H1 (cell line): ENCODE data around the gene ADM2. TPM values are rescaled to one million over a fixed set of nuclear protein-coding genes. Genes with fewer than 3 reads are reported as not detected.
A peak's percentile ranks its signal among the peaks of the same experiment; 100 is the strongest.

Experiments used
- CEBPB ChIP-seq: IDR thresholded peaks from 2 replicates; pipeline ENCODE4 v1.6.1; 2012; ENCODE audit warnings: low read depth, low read length
- CTBP2 ChIP-seq: IDR thresholded peaks from 2 replicates; pipeline ENCODE4 v1.7.0; 2011; ENCODE audit warnings: borderline replicate concordance, mild to moderate bottlenecking, moderate library complexity, mixed read lengths, low read length; ENCODE audit not compliant: insufficient read depth, insufficient read length
- GABPA ChIP-seq: IDR thresholded peaks from 2 replicates; pipeline ENCODE4 v1.6.1; 2011; ENCODE audit warnings: mild to moderate bottlenecking, low read length, moderate library complexity, borderline replicate concordance; ENCODE audit not compliant: insufficient read depth
- GTF2F1 ChIP-seq: IDR thresholded peaks from 2 replicates; pipeline ENCODE4 v1.6.1; 2012; ENCODE audit warnings: low read depth, low read length, improper control_type of control experiment, borderline replicate concordance
- JUN ChIP-seq: IDR thresholded peaks from 2 replicates; pipeline ENCODE4 v1.6.1; 2011; ENCODE audit warnings: low read depth, mild to moderate bottlenecking, improper control_type of control experiment, low read length
- KDM1A ChIP-seq: fragments of 200-600, 300-600 bp; sonication (generic); IDR thresholded peaks from 2 replicates; pipeline ENCODE4 v1.7.1; 2016; ENCODE audit warnings: mild to moderate bottlenecking, low read length, borderline replicate concordance
- KDM4A ChIP-seq: IDR thresholded peaks from one replicate; pipeline ENCODE4 v1.7.1; 2012; ENCODE audit warnings: low read depth, mild to moderate bottlenecking, moderate library complexity, low read length, inconsistent platforms; ENCODE audit not compliant: severe bottlenecking
- SIN3A ChIP-seq, 2 experiments: IDR thresholded peaks in 1 of 2; conservative IDR thresholded peaks in 1 of 2; 2 replicates each; pipeline ENCODE4 v1.6.1; 2011 to 2012; ENCODE audit warnings: low read length in 2 of 2, improper control_type of control experiment in 1 of 2, low read depth in 1 of 2, mild to moderate bottlenecking in 1 of 2
- SP2 ChIP-seq: IDR thresholded peaks from 2 replicates; pipeline ENCODE4 v1.6.1; 2012; ENCODE audit warnings: mild to moderate bottlenecking, low read length, inconsistent platforms
- SUZ12 ChIP-seq: fragments of 200-600 bp; sonication (generic); IDR thresholded peaks from 2 replicates; pipeline ENCODE4 v1.6.1; 2012; ENCODE audit warnings: mild to moderate bottlenecking, inconsistent platforms, low read length, moderate library complexity, mixed read lengths
- YY1 ChIP-seq: IDR thresholded peaks from 2 replicates; pipeline ENCODE4 v1.6.1; 2011; ENCODE audit warnings: low read depth, mild to moderate bottlenecking, low read length
- polyA plus RNA-seq, 7 experiments: library from polyadenylated mRNA; depleted of rRNA in 3 of 7; stranded (reverse) in 5 of 7; unstranded in 2 of 7; fragments of >200 nt in 5 of 7; fragments of 200-250 nt in 2 of 7; gene quantifications; 1 replicate in 5 of 7; 2 replicates in 1 of 7; 4 replicates in 1 of 7; pipeline versions ENCODE4 v1.2.1 to v1.2.3, GENCODE V29; 2011 to 2013; ENCODE audit warnings: missing spikeins in 2 of 7, mixed read lengths in 2 of 7
- total RNA-seq: library from RNA; stranded (reverse); fragmentation: NEBNext Ultra II Directional; extraction: Animal tissue kit (Norgen Biotek cat#: 25700); gene quantifications from 2 replicates; pipeline ENCODE4 v1.2.1, GENCODE V29; 2021

ADM2 gene
- total and polyA plus RNA-seq, 2 of the 8 experiments (the other 6 are each of a cell fraction or from before 2014, with no cell fraction given), result 3.3 to 7.5 TPM

GRCh38 chr22:50531962-50532674, 50.8 kb downstream of the ADM2 start (continued):
- TF ChIP-seq CEBPB, result no peak
- TF ChIP-seq SUZ12, result peak; percentile 32
- no peak for TF ChIP-seq CTBP2
- no peak for TF ChIP-seq GTF2F1
- TF ChIP-seq KDM4A, result peak; percentile 70
- no peak for TF ChIP-seq KDM1A
- no peak for TF ChIP-seq SIN3A (conservative IDR thresholded peaks at IDR 0.05 in 1 of 2, IDR thresholded peaks at IDR 0.05 in 1 of 2; ENCODE audit: low read depth in 1 of 2, low read length in 2 of 2)
- TF ChIP-seq YY1, result no peak
- no peak for TF ChIP-seq GABPA
- no peak for TF ChIP-seq SP2
- TF ChIP-seq JUN, result no peak
